H9 (cell line): ENCODE measurements around the gene SLC2A2. TPM values are rescaled to one million over a fixed set of nuclear protein-coding genes. Genes with fewer than 3 reads are reported as not detected.
"Not testable (repeated sequence)": the region's sequence is repeated elsewhere in the genome, so short reads cannot be mapped to it uniquely, and the experiment has no call there.

Source experiments
- DNase-seq: peaks from one replicate; pipeline ENCODE4 v3.0.0-alpha.2; 2017
- H2AFZ ChIP-seq: one replicate; pipeline ENCODE4 v1.6.1; 2013; ENCODE audit warnings: mild to moderate bottlenecking, low read length, control low read depth, moderate library complexity
- H2AK5ac ChIP-seq: 2 replicates; pipeline ENCODE4 v1.6.1; 2013; ENCODE audit warnings: low read length, control low read depth, mixed read lengths; ENCODE audit not compliant: insufficient read length
- H2BK120ac ChIP-seq: one replicate; pipeline ENCODE4 v1.6.1; 2013; ENCODE audit warnings: low read depth, mild to moderate bottlenecking, low read length, control low read depth, inconsistent platforms; ENCODE audit not compliant: poor library complexity, severe bottlenecking
- H2BK12ac ChIP-seq: 2 replicates; pipeline ENCODE4 v1.6.1; 2013; ENCODE audit warnings: low read length, control low read depth, mixed read lengths, low read depth; ENCODE audit not compliant: insufficient read length
- H2BK15ac ChIP-seq: 2 replicates; pipeline ENCODE4 v1.6.1; 2013; ENCODE audit warnings: low read depth, low read length, control low read depth
- H2BK20ac ChIP-seq: one replicate; pipeline ENCODE4 v1.6.1; 2013; ENCODE audit warnings: low read depth, mild to moderate bottlenecking, low read length, control low read depth, inconsistent platforms; ENCODE audit not compliant: poor library complexity, severe bottlenecking
- H2BK5ac ChIP-seq: 2 replicates; pipeline ENCODE4 v1.6.1; 2013; ENCODE audit warnings: low read length, control low read depth, mixed read lengths; ENCODE audit not compliant: insufficient read length
- H3K14ac ChIP-seq: 2 replicates; pipeline ENCODE4 v1.6.1; 2013; ENCODE audit warnings: low read length, control low read depth; ENCODE audit not compliant: insufficient read depth
- H3K18ac ChIP-seq: 2 replicates; pipeline ENCODE4 v1.6.1; 2013; ENCODE audit warnings: low read depth, mild to moderate bottlenecking, mixed read lengths, low read length, control low read depth; ENCODE audit not compliant: insufficient read length
- H3K23ac ChIP-seq: 2 replicates; pipeline ENCODE4 v1.6.1; 2013; ENCODE audit warnings: low read length, control low read depth, mixed read lengths, low read depth; ENCODE audit not compliant: insufficient read length
- H3K23me2 ChIP-seq: 2 replicates; pipeline ENCODE4 v1.6.1; 2013; ENCODE audit warnings: low read depth, mild to moderate bottlenecking, mixed read lengths, low read length, control low read depth; ENCODE audit not compliant: insufficient read length, poor library complexity, severe bottlenecking
- H3K27ac ChIP-seq: 2 replicates; pipeline ENCODE4 v1.5.1; 2013; ENCODE audit warnings: low read length, control low read depth, mixed read lengths, low read depth; ENCODE audit not compliant: insufficient read length
- H3K27me3 ChIP-seq: 2 replicates; pipeline ENCODE4 v1.6.1; 2013; ENCODE audit warnings: low read length, control low read depth, inconsistent platforms; ENCODE audit not compliant: insufficient read depth
- H3K4ac ChIP-seq: 2 replicates; pipeline ENCODE4 v1.6.1; 2013; ENCODE audit warnings: low read depth, mild to moderate bottlenecking, control low read depth, inconsistent platforms, low read length, moderate library complexity
- H3K4me1 ChIP-seq: 2 replicates; pipeline ENCODE4 v1.6.1; 2013; ENCODE audit warnings: low read length, control low read depth, inconsistent platforms; ENCODE audit not compliant: insufficient read depth
- H3K4me2 ChIP-seq: 2 replicates; pipeline ENCODE4 v1.6.1; 2013; ENCODE audit warnings: low read length, control low read depth, mixed read lengths; ENCODE audit not compliant: insufficient read length, insufficient read depth
- H3K56ac ChIP-seq: 2 replicates; pipeline ENCODE4 v1.6.1; 2013; ENCODE audit warnings: low read depth, mild to moderate bottlenecking, mixed read lengths, low read length, control low read depth; ENCODE audit not compliant: insufficient read length
- H3K79me1 ChIP-seq: 2 replicates; pipeline ENCODE4 v1.6.1; 2013; ENCODE audit warnings: low read depth, mild to moderate bottlenecking, moderate library complexity, low read length, control low read depth, inconsistent platforms; ENCODE audit not compliant: insufficient read depth, poor library complexity, severe bottlenecking
- H3K79me2 ChIP-seq: 2 replicates; pipeline ENCODE4 v1.6.1; 2013; ENCODE audit warnings: low read length, control low read depth, inconsistent platforms; ENCODE audit not compliant: insufficient read depth
- H3K9ac ChIP-seq: 2 replicates; pipeline ENCODE4 v1.6.1; 2013; ENCODE audit warnings: low read length, control low read depth, mixed read lengths; ENCODE audit not compliant: insufficient read length; ENCODE audit errors: extremely low read depth
- H3K9me3 ChIP-seq: one replicate; pipeline ENCODE4 v1.6.1; 2013; ENCODE audit warnings: low read depth, low read length, inconsistent platforms; ENCODE audit not compliant: control insufficient read depth
- H3T11ph ChIP-seq: one replicate; pipeline ENCODE4 v1.6.1; 2013; ENCODE audit warnings: mild to moderate bottlenecking, low read length, control low read depth, inconsistent platforms
- H4K20me1 ChIP-seq: one replicate; pipeline ENCODE4 v1.6.1; 2013; ENCODE audit not compliant: control insufficient read depth, insufficient read length, insufficient read depth
- H4K5ac ChIP-seq: 2 replicates; pipeline ENCODE4 v1.6.1; 2013; ENCODE audit warnings: low read depth, mild to moderate bottlenecking, mixed read lengths, low read length, control low read depth; ENCODE audit not compliant: insufficient read length
- H4K8ac ChIP-seq: replicated peaks from 2 replicates; pipeline ENCODE4 v1.6.1; 2013; ENCODE audit warnings: low read length, control low read depth, mixed read lengths, low read depth; ENCODE audit not compliant: insufficient read length
- H4K91ac ChIP-seq: 2 replicates; pipeline ENCODE4 v1.6.1; 2013; ENCODE audit warnings: low read depth, mild to moderate bottlenecking, moderate library complexity, mixed read lengths, low read length, control low read depth; ENCODE audit not compliant: insufficient read length
- H3K27ac Mint-ChIP-seq, 3 experiments: 2 replicates in 2 of 3; 3 replicates in 1 of 3; pipeline ENCODE4 v1.8.0; 2020 to 2021; ENCODE audit warnings: mixed read lengths in 3 of 3, mild to moderate bottlenecking in 1 of 3, moderate library complexity in 1 of 3
- H3K27me3 Mint-ChIP-seq: 2 replicates; pipeline ENCODE4 v1.8.0; 2021; ENCODE audit warnings: low read depth, mild to moderate bottlenecking, moderate library complexity, mixed read lengths
- H3K36me3 Mint-ChIP-seq, 3 experiments: 2 replicates in 2 of 3; 3 replicates in 1 of 3; pipeline ENCODE4 v1.8.0; 2020 to 2021; ENCODE audit warnings: low read depth in 3 of 3, mixed read lengths in 3 of 3; ENCODE audit not compliant: insufficient read depth in 1 of 3
- H3K4me1 Mint-ChIP-seq, 2 experiments: 2 replicates each; pipeline ENCODE4 v1.8.0; 2020; ENCODE audit warnings: mixed read lengths in 2 of 2
- H3K4me3 Mint-ChIP-seq, 2 experiments: 2 replicates in 1 of 2; 3 replicates in 1 of 2; pipeline ENCODE4 v1.8.0; 2020 to 2021; ENCODE audit warnings: mild to moderate bottlenecking in 2 of 2, mixed read lengths in 2 of 2, moderate library complexity in 1 of 2
- H3K9me3 Mint-ChIP-seq, 2 experiments: 2 replicates in 1 of 2; 3 replicates in 1 of 2; pipeline ENCODE4 v1.8.0; 2020; ENCODE audit warnings: mild to moderate bottlenecking in 2 of 2, mixed read lengths in 2 of 2, moderate library complexity in 1 of 2
- CTCF ChIP-seq: fragments of 200-600 bp; sonication (generic); conservative IDR thresholded peaks from 3 replicates; pipeline ENCODE4 v1.8.0; 2021; ENCODE audit warnings: antibody characterized with exemption, mild to moderate bottlenecking
- WGBS: extraction: QIAGEN DNeasy Blood & Tissue Kit; methylation state at CpG from one replicate; pipeline ENCODE4 v1.1.7; 2013; ENCODE audit warnings: missing lambda C conversion rate, low lambda C conversion rate, mixed read lengths; ENCODE audit not compliant: insufficient read length; ENCODE audit errors: extremely low coverage; 5-methylcytosine and 5-hydroxymethylcytosine counted together
- total RNA-seq: library from RNA; stranded (reverse); gene quantifications from 2 replicates; pipeline ENCODE4 v1.2.1, GENCODE V29; 2021

The SLC2A2 gene
- total RNA-seq, 1 experiment from 2014 or later, result not detected

GRCh38 chr3:170974872-170975271 is 51.6 kb downstream of the SLC2A2 start:
- no peak overlapping the region for H3K4ac ChIP-seq
- H2BK5ac ChIP-seq, result no peak overlapping the region
- H3K23me2 ChIP-seq, result no peaks in the 10 kb centered on the region
- H3K4me1 ChIP-seq, result no peaks in the 10 kb centered on the region
- H3K79me1 ChIP-seq, result no peaks in the 10 kb centered on the region
- H4K5ac ChIP-seq, result no peak overlapping the region
- no peak overlapping the region for H3K4me2 ChIP-seq
- H3K23ac ChIP-seq, result no peak overlapping the region
- H2BK15ac ChIP-seq, result no peak overlapping the region
- Mint-ChIP-seq H3K9me3 (peaks cover 6 to 11% of the 10 kb centered on the region in 2 experiments), H3K27ac (no peak overlapping the region), H3K4me1 (peaks cover 6 to 7% of the 10 kb centered on the region in 2 experiments; a peak in 3 of 4 replicates), H3K36me3 (0 out of 7 replicates have a peak, but pooled peaks cover 0 to 3% (median 0%) of the 10 kb centered on the region in 3 experiments), H3K27me3 (no peaks in the 10 kb centered on the region; the same call in 1 of the 2 replicates), H3K4me3 (no peak overlapping the region)
- no peak overlapping the region for H3K18ac ChIP-seq
- H2AK5ac ChIP-seq, result no peak overlapping the region
- WGBS, result no CpG with 5 or more reads among the region's 9 CpGs
- H3K27me3 ChIP-seq, result no peaks in the 10 kb centered on the region
- no peak overlapping the region for H3K9ac ChIP-seq
- H4K20me1 ChIP-seq, result no peaks in the 10 kb centered on the region
- H2BK120ac ChIP-seq, result no peak overlapping the region
- H2BK20ac ChIP-seq, result no peak overlapping the region
- H3T11ph ChIP-seq, result no peak overlapping the region
- no peak overlapping the region for H2AFZ ChIP-seq
- H2BK12ac ChIP-seq, result no peak overlapping the region
- H3K56ac ChIP-seq, result no peak overlapping the region
- H4K91ac ChIP-seq, result no peak overlapping the region
- no peak overlapping the region for H3K14ac ChIP-seq
- no peak for TF ChIP-seq CTCF
- no peak overlapping the region for H3K27ac ChIP-seq
- no peak overlapping the region for H4K8ac ChIP-seq
- no peaks in the 10 kb centered on the region for H3K9me3 ChIP-seq
- H3K79me2 ChIP-seq, result no peaks in the 10 kb centered on the region
- DNase-seq, result no peak

- H3K9me3 ChIP-seq, H3K14ac ChIP-seq, H3K56ac ChIP-seq, H2BK15ac ChIP-seq, H4K8ac ChIP-seq, H2BK120ac ChIP-seq, H4K5ac ChIP-seq, H3K4me3 Mint-ChIP-seq, H3K27me3 ChIP-seq, H2BK20ac ChIP-seq, H3K23ac ChIP-seq, H3K9ac ChIP-seq, H3K27me3 Mint-ChIP-seq, DNase-seq, H3K79me1 ChIP-seq, H3K79me2 ChIP-seq, H3K4me2 ChIP-seq, H2AFZ ChIP-seq, H3K18ac ChIP-seq, H3K27ac ChIP-seq, H2BK12ac ChIP-seq, H2AK5ac ChIP-seq, H3K4me1 Mint-ChIP-seq, H3K27ac Mint-ChIP-seq, H4K20me1 ChIP-seq, H4K91ac ChIP-seq, H3K23me2 ChIP-seq, H3K4ac ChIP-seq, H3K4me1 ChIP-seq, H3T11ph ChIP-seq, H2BK5ac ChIP-seq, H3K36me3 Mint-ChIP-seq: not testable (repeated sequence)
- peaks cover 6 to 11% of the 10 kb centered on the region in 2 experiments for H3K9me3 Mint-ChIP-seq
Measured at GRCh38 chr3:170972917-170973316, 53.6 kb downstream of the SLC2A2 start.
